Natural killer cell (primary cell): ENCODE results near the gene CASP14. TPM values are rescaled to one million over a fixed set of nuclear protein-coding genes. Genes with fewer than 3 reads are reported as not detected.
"Not testable (repeated sequence)": the region's sequence is repeated elsewhere in the genome, so short reads cannot be mapped to it uniquely, and the experiment has no call there.

Source experiments
- ATAC-seq, 3 donors: fragments of 150-1000 bp in 2 of 3; fragments of 200-7000 bp in 1 of 3; cut with Tn5 transposase; 1 replicate in 1 of 3; 2 replicates in 2 of 3; pipeline ENCODE4 v1.10.0; 2021; ENCODE audit warnings: mild to moderate bottlenecking in 2 of 3, moderate library complexity in 2 of 3
- DNase-seq, 2 donors: peaks; one replicate each; pipeline versions ENCODE4 v3.0.0 to v3.0.0-alpha.2; 2013 to 2021; ENCODE audit warnings: mixed read lengths in 1 of 2
- H3K27ac ChIP-seq: one replicate; pipeline ENCODE4 v1.5.1; 2013; ENCODE audit warnings: mild to moderate bottlenecking, low read length
- H3K27me3 ChIP-seq: one replicate; pipeline ENCODE4 v1.6.1; 2013; ENCODE audit warnings: low read length; ENCODE audit not compliant: control insufficient read depth, insufficient read depth
- H3K36me3 ChIP-seq: one replicate; pipeline ENCODE4 v1.6.1; 2013; ENCODE audit warnings: low read length; ENCODE audit not compliant: control insufficient read depth, insufficient read depth
- H3K4me1 ChIP-seq: one replicate; pipeline ENCODE4 v1.6.1; 2013; ENCODE audit warnings: low read length; ENCODE audit not compliant: control insufficient read depth, insufficient read depth
- H3K4me3 ChIP-seq: one replicate; pipeline ENCODE4 v1.5.1; 2013; ENCODE audit warnings: low read length
- H3K9me3 ChIP-seq: one replicate; pipeline ENCODE4 v1.6.1; 2013; ENCODE audit warnings: low read length; ENCODE audit not compliant: control insufficient read depth, insufficient read depth
- H3K27ac Mint-ChIP-seq, 2 donors: one replicate each; pipeline ENCODE4 v1.8.0; 2022; ENCODE audit warnings: mild to moderate bottlenecking in 2 of 2, mixed read lengths in 2 of 2, moderate library complexity in 1 of 2
- H3K27me3 Mint-ChIP-seq, 2 donors: one replicate each; pipeline ENCODE4 v1.8.0; 2022; ENCODE audit warnings: low read depth in 2 of 2, mixed read lengths in 2 of 2
- H3K36me3 Mint-ChIP-seq: one replicate; pipeline ENCODE4 v1.8.0; 2022; ENCODE audit warnings: mixed read lengths
- H3K4me1 Mint-ChIP-seq, 2 donors: one replicate each; pipeline ENCODE4 v1.8.0; 2022; ENCODE audit warnings: mixed read lengths in 2 of 2
- H3K4me3 Mint-ChIP-seq: one replicate; pipeline ENCODE4 v1.8.0; 2022; ENCODE audit warnings: mild to moderate bottlenecking, moderate library complexity, mixed read lengths
- H3K9me3 Mint-ChIP-seq, 2 donors: one replicate each; pipeline ENCODE4 v1.8.0; 2022; ENCODE audit warnings: mixed read lengths in 2 of 2
- CTCF ChIP-seq: fragments of 200-600 bp; IDR thresholded peaks from one replicate; pipeline ENCODE4 v1.8.0; 2022; ENCODE audit warnings: antibody characterized with exemption
- WGBS: methylation state at CpG from one replicate; pipeline ENCODE4 v1.1.7; 2013; ENCODE audit warnings: missing lambda C conversion rate; ENCODE audit not compliant: insufficient coverage; 5-methylcytosine and 5-hydroxymethylcytosine counted together
- intact Hi-C: fragments of 100-400 bp; cut with micrococcal nuclease; formaldehyde crosslinking; loops from one replicate; pipeline ENCODE4 v1.14.2; 2022
- total RNA-seq, 4 donors: library from RNA; stranded (reverse); fragments of 120-200 nt in 1 of 4; gene quantifications; one replicate each; pipeline versions ENCODE4 v1.2.3 to v1.2.4, GENCODE V29; 2013 to 2022

The CASP14 gene
- total RNA-seq, 3 donors from 2014 or later (not counting 1 experiment from before 2014, with no cell fraction given), result not detected

GRCh38 chr19:15096223-15096622 is 46.9 kb downstream of the CASP14 start:
- Histone ChIP-seq H3K36me3 (no peaks in the 10 kb centered on the region), H3K27me3 (no peaks in the 10 kb centered on the region), H3K27ac (no peak overlapping the region), H3K4me1 (peaks cover 7% of the 10 kb centered on the region), H3K4me3 (no peak overlapping the region), H3K9me3 (no peaks in the 10 kb centered on the region)
- DNase-seq (no peak), ATAC-seq (no peak)
- no peaks in the 10 kb centered on the region for H3K36me3 Mint-ChIP-seq
- WGBS, result 82% methylated on average over 3 of the region's 3 CpGs
- TF ChIP-seq CTCF, result no peak
- no peak overlapping the region for H3K4me3 Mint-ChIP-seq
- intact Hi-C loops, result no loop called here
- H3K27me3 Mint-ChIP-seq, result peaks cover 0 to 3% of the 10 kb centered on the region in 2 donors
- no peak overlapping the region for H3K27ac Mint-ChIP-seq
- no peaks in the 10 kb centered on the region for H3K9me3 Mint-ChIP-seq
- no peaks in the 10 kb centered on the region for H3K4me1 Mint-ChIP-seq

DNA sequence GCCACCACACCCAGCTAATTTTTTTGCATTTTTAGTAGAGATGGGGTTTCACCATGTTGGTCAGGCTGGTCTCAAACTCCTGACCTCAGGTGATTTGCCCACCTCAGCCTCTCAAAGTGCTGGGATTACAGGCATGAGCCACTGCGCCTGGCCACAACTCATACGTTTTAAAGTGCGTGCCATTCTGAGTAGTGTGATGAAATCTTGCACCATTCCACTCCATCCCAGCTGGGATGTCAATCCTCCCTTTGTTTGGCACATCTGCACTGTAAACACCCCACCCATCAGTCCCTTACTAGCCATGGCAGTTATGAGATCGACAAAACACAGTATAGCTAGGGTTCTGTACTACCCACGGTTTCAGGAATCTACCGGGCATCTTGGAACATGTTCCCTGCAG is 48.7 kb downstream of the CASP14 start:
- H3K27ac Mint-ChIP-seq, H3K4me3 Mint-ChIP-seq, H3K4me1 ChIP-seq, H3K27me3 ChIP-seq, H3K36me3 Mint-ChIP-seq, H3K4me1 Mint-ChIP-seq, H3K36me3 ChIP-seq, DNase-seq, H3K27me3 Mint-ChIP-seq, ATAC-seq, H3K27ac ChIP-seq, H3K9me3 Mint-ChIP-seq, intact Hi-C loops, H3K9me3 ChIP-seq, H3K4me3 ChIP-seq: not testable (repeated sequence)
- 89% methylated on average over 6 of the region's 6 CpGs for WGBS

- no peak for ATAC-seq
- 91% methylated on average over 10 of the region's 10 CpGs for WGBS
- peaks cover 2% of the 10 kb centered on the region in 2 donors for H3K9me3 Mint-ChIP-seq
- no peak for DNase-seq
- TF ChIP-seq CTCF, result no peak
- Histone ChIP-seq H3K36me3 (no peaks in the 10 kb centered on the region), H3K4me3 (no peak overlapping the region), H3K4me1 (no peaks in the 10 kb centered on the region), H3K9me3 (peaks cover 3% of the 10 kb centered on the region), H3K27ac (no peak overlapping the region), H3K27me3 (no peaks in the 10 kb centered on the region)
- H3K27ac Mint-ChIP-seq, result no peak overlapping the region
- H3K36me3 Mint-ChIP-seq, result peaks cover 5% of the 10 kb centered on the region
- H3K27me3 Mint-ChIP-seq, result peaks cover 5 to 7% of the 10 kb centered on the region in 2 donors
- no peaks in the 10 kb centered on the region for H3K4me1 Mint-ChIP-seq
- H3K4me3 Mint-ChIP-seq, result no peak overlapping the region
- intact Hi-C loops, result no loop called here
These were observed 49.2 kb downstream of the CASP14 start for GRCh38 chr19:15098460-15098859.

DNA sequence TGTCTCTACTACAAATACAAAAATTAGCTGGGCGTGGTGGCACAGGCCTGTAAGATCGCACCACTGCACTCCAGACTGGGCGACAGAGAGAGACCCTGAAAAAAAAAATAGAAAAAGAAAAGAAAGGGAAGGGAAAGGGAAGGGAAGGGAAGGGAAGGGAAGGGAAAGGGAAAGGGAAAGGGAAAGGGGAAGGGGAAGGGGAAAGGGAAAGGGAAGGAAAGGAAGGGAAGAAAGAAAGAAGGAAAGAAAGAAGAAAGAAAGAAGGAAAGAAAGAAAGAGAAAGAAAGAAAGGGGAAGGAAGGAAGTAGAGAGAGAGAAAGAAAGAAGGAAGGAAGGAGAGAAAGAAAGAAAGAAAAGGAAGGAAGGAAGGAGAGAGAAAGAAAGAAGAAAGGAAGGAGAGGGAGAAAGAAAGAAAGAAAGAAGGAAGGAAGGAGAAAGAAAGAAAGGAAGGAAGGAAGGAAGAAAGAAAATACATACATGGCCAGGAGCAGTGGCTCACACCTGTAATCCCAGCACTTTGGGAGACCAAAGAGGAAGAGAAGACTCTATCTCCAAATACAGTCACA is 49.8 kb downstream of the CASP14 start:
- intact Hi-C loops, result no loop called here
- Mint-ChIP-seq H3K4me1 (no peaks in the 10 kb centered on the region), H3K9me3 (peaks cover 4 to 5% of the 10 kb centered on the region in 2 donors), H3K4me3 (no peak overlapping the region), H3K27ac (no peak overlapping the region), H3K27me3 (peaks cover 7 to 10% of the 10 kb centered on the region in 2 donors), H3K36me3 (peaks cover 10% of the 10 kb centered on the region)
- 88% methylated on average over 3 of the region's 3 CpGs for WGBS
- DNase-seq (no peak), ATAC-seq (no peak)
- Histone ChIP-seq H3K9me3 (peaks cover 10% of the 10 kb centered on the region), H3K4me3 (no peak overlapping the region), H3K27me3 (no peaks in the 10 kb centered on the region), H3K27ac (no peak overlapping the region), H3K36me3 (no peaks in the 10 kb centered on the region), H3K4me1 (no peaks in the 10 kb centered on the region)
- TF ChIP-seq CTCF, result no peak
